GM18520 (cell line): ENCODE measurements around the gene LRP1-AS.
"Not testable (repeated sequence)": the region's sequence is repeated elsewhere in the genome, so short reads cannot be mapped to it uniquely, and the experiment has no call there.

ENCODE experiments used
- ATAC-seq: cut with Tn5 transposase; IDR thresholded peaks from one replicate; pipeline ENCODE4 v1.9.1; 2021; ENCODE audit not compliant: unreplicated experiment

The LRP1-AS gene

GRCh38 chr12:57123813-57124212 is 23.6 kb downstream of the LRP1-AS start:
- ATAC-seq, result no peak

- not testable (repeated sequence) for ATAC-seq
These were observed 26.7 kb downstream of the LRP1-AS start for GRCh38 chr12:57120718-57121117.

DNA sequence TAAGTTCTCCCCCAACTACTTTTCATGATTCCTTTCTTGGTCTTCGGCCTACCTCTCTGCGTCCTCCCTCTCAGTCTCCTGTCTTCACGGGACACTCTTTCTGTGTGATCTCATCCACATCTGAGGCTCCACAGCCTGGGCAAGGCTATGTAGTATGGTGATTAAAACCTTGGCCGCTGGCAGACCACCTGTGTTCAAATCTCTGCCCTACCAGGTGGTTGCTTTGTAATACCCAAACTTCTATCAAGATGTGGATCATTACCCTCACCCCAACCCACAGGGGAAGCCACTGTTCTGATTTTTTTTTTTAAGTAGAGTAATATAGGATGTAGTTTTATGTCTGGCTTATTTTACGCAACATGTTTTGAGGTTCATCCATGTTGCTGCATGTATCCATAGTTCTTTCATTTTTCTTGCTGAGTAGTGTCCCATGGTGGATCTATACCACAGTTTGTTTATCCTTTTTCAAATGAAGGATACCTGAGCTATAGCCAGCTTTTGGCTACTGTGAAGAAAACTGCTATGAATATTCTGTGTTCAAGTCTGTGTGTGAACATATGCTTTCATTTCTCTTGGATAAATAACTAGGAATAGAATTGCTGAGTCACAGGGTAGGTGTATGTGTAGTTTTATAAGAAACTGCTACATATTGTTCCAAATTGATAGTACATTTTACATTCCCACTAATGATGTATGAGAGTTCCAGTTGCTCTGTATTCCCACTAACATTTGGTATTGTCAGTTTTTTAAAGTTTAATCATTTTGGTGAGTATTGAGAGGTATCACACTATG is 27.9 kb downstream of the LRP1-AS start:
- ATAC-seq, result no peak

GRCh38 chr12:57118711-57119271 is 28.6 kb downstream of the LRP1-AS start:
- ATAC-seq, result no peak

GRCh38 chr12:57116580-57117281 is 30.7 kb downstream of the LRP1-AS start:
- no peak for ATAC-seq

GRCh38 chr12:57112492-57113294 is 34.7 kb downstream of the LRP1-AS start:
- peak; percentile 42 for ATAC-seq

- ATAC-seq, result peak; percentile 37
These were observed 36.2 kb downstream of the LRP1-AS start, which contains the start of gene STAT6 for GRCh38 chr12:57111031-57111734. TSS of gene STAT6 (minus strand) at chr12:57111362. CDS start at chr12:57108278, 3,084 bp downstream.

DNA sequence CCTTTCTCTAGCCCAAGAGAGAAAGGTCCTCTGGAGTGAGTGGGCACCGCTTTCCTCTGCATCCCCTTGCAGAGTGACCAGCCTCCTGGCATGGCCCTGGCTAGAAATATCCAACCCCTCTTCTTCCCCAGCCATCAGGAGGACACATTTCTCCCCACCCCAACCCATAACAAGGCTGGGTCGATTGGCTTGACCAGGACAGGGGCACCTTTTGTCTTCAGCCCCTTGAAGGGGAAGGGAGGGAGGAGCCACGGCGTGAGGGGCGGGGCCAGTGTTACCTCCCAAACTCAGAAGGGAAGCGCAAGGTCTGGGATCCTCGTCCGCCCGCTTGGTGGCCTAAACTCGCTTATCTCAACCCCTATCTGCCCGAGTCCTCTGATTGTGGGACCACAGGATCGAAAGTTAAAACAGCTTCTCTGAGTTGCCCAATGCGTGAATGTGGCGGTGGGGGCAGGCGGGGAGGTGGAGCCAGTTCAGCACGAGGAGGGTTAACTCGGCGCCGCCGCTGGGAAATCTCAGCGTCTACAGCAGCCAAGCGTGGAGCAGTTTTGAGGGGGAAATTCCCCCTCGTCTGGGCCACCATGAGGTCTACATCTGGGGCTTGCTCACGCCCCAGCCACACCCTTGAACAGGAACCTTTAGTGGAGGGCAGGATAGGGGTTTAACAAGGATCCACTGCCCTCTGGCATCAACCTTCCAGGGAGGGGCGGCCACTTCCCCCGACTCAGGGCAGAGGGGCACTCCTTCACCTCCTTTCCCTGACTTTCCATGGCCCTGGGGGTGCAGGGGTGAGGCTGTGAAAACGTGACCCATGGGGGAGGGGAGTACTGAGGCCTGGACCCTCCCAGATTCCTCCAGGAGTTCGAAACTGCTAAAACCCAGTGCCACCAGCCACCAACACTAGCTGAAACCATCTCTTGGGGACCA is 37.1 kb downstream of the LRP1-AS start:
- peak; percentile 40 for ATAC-seq

DNA sequence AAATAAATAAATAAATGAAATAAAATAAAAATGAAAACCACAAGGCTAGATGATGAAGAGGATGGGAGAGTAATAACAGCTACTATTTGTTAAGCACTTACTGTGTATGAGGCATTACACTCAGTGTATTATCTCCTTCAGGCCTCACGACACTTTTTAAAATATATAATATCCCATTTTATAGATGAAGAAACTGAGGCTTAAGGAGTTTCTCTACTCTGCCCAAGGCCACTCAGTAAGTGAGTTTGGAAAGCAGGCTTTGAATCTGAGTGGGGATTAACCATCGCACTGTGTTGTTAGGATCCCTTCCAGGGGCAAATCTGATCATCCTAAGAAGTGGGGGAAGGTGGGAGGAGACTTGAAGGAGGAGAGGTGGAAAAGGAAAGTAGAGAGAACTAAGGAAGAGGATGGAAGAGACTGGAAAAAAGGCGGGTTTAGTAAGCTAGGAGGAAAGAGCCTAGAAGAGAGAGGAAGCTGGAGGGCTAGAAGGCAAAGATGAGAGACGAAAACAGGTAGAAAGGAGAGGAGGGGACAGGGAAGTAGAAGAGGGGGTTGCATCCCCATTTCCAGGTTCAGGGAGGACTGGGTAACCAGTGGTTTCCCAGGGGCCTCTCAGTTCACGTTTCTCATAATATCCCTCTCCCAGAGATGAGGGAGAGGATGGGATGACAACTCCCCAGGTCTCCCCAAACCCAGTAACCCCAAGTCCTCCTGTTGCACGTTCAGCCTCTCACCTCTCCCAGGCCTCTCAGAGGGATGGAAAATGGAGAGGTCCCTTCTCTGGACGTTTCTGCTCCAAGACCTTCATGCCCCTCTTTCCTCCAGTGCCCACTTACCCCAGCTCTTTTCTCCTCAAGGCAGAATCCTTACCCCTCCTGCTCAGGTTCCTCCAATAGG is 38.0 kb downstream of the LRP1-AS start:
- ATAC-seq, result no peak

GRCh38 chr12:57107456-57108155 is 39.8 kb downstream of the LRP1-AS start:
- no peak for ATAC-seq

DNA sequence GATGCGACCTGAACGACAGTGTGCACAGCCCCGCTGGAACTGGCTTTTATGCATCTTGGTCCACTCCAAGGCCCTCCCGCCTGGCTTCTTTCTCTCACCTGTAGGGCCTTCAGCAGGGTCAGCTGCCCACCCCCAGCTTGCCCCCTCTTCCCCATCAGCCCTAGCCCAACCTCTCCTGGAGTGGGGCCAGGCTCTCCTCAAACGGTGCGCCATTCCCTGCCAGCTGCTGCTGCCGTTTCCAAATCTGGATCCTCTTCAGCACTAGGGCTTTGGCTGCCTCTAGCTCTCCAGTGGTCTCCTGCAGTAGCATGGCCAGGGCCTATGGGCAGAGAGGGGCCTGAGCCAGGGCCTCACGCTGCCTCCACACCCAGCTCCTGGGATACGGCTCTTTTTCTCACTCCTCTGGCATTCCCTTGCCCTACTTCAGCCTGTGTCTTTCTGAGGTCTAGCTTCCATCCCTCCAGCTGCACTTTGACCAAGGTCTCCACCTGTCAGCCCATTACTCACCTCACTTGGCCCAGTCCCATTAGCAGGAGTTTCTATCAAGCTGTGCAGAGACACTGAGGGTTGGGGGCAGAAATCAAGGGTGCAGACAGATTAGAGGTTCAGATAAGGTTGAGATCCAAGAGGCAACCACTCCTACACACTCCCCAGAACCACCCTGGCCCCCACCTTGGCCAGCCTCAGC is 41.3 kb downstream of the LRP1-AS start:
- no peak for ATAC-seq

DNA sequence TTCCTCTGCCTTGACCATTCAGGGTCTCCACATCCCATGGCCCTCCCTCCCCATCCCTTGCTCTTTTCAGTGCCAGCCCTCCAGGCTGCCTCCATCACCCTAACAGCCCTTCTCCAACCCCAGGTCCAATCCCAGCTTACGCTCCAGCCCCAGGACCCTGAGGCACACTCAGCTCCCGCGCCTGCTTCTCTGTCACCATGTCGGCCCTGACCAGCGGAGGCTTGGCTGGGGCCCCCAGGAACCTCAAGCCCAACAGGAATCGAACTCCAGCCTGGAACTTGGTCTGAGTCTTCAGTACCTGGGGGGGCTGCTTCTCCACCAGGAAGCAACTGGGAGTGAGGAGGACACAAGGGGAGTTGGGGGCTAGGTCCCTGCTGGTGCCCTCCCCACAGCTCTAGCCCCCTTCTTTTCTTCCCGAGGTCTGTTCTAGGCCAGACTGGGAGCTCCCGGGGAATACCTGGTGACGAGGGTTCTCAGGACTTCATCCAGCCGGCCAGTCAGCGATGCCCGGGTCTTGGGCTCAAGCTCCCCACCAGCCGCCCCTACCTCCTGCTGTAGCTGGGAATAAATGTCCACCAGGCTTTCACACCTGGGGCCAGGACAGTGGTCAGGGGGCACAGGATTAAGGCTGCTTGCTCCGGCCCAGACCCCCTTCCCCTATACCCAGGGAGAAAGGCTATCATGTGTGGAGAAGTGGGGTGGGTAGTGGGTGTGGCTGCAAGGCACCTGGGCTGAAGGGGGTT is 42.2 kb downstream of the LRP1-AS start:
- ATAC-seq, result no peak

DNA sequence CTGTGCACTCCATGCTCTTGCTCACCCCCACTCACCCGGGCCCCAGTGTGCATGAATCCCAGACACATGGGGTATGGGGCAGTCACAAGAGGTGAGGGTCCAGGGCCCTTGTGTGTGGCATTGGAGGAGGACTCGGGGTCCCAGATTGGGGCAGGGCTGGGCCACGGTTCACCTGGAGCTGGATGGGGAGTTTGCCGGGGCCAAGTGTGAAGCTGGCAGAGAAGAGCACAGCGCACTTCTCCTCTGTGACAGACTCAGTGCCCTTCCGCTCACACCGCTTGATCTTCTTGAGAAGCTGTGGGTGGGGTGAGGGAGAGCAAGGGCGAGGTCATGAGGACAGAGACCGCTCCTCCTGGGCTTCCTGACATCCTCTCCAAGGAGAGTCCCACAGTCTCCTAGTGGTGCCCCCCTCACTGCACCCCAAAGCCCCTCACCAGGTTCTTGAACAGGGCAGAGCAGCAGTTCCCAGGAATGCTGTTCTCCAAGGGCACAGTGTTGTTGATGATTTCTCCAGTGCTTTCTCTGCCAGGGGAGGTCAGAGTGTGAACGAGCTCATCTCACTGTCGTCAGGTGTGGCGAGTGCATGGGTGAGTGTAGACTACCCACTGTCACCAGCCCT is 43.0 kb downstream of the LRP1-AS start:
- ATAC-seq, result no peak

GRCh38 chr12:57103856-57104255 is 43.6 kb downstream of the LRP1-AS start:
- no peak for ATAC-seq

- no peak for ATAC-seq
These were observed 45.3 kb downstream of the LRP1-AS start for GRCh38 chr12:57101892-57102695.
